Neural crest cell (in vitro differentiated cells): Measurements from ENCODE around the gene CTDSP1. TPM values are rescaled to one million over a fixed set of nuclear protein-coding genes. Genes with fewer than 3 reads are reported as not detected.

ENCODE experiments used
- DNase-seq: peaks from one replicate; pipeline ENCODE4 v3.0.0; 2021; ENCODE audit warnings: low read depth, mixed read lengths, low spot score
- H3K27ac Mint-ChIP-seq: one replicate; pipeline ENCODE4 v1.8.0; 2021; ENCODE audit warnings: mild to moderate bottlenecking, mixed read lengths; ENCODE audit not compliant: unreplicated experiment
- H3K27me3 Mint-ChIP-seq: 2 replicates; pipeline ENCODE4 v1.8.0; 2021; ENCODE audit warnings: low read depth, mild to moderate bottlenecking, mixed read lengths
- H3K36me3 Mint-ChIP-seq: 2 replicates; pipeline ENCODE4 v1.8.0; 2021; ENCODE audit warnings: low read depth, mild to moderate bottlenecking, mixed read lengths
- H3K4me1 Mint-ChIP-seq: 2 replicates; pipeline ENCODE4 v1.8.0; 2021; ENCODE audit warnings: mixed read lengths
- H3K4me3 Mint-ChIP-seq: one replicate; pipeline ENCODE4 v1.8.0; 2021; ENCODE audit warnings: mild to moderate bottlenecking, mixed read lengths
- H3K9me3 Mint-ChIP-seq: 2 replicates; pipeline ENCODE4 v1.8.0; 2021; ENCODE audit warnings: mixed read lengths
- microRNA-seq: library from miRNA; unstranded; fragments of <30 nt; microRNA quantifications from one replicate; pipeline ENCODE4, GENCODE V29; 2020
- total RNA-seq: library from RNA; stranded (reverse); gene quantifications from 2 replicates; pipeline ENCODE4 v1.2.1, GENCODE V29; 2021
- TF ChIP-seq, protein P1 (sequence below): fragments of 200-600 bp; sonication (generic); conservative IDR thresholded peaks from 2 replicates; pipeline ENCODE4 v1.5.0; 2021; ENCODE audit warnings: antibody characterized with exemption, mild to moderate bottlenecking

CTDSP1 gene
- total RNA-seq, 1 donor from 2014 or later = 46.4 TPM

DNA sequence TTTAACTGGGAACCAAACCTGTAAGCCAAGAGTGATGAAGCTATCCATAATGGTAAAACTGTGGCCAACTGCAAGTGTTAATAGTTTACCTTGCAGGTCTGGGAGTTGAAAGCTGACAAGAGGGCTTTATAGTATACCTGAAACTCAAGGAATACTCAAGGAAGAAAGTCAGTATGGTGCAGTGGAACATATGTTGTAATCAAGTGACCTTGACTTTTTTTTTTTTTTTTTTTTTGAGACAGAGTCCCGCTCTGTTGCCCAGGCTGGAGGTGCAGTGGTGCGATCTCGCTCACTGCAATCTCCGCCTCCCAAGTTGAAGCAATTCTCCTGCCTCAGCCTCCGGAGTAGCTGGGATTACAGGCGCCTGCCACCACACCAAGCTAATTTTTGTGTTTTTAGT, 46.9 kb downstream of the CTDSP1 start:
- DNase-seq = no peak
- no peaks in the 10 kb centered on the region for H3K9me3 Mint-ChIP-seq
- peaks cover 9% of the 10 kb centered on the region for H3K36me3 Mint-ChIP-seq
- peaks cover 3% of the 10 kb centered on the region for H3K4me1 Mint-ChIP-seq
- H3K27me3 Mint-ChIP-seq = no peaks in the 10 kb centered on the region
- H3K4me3 Mint-ChIP-seq = no peak overlapping the region
- H3K27ac Mint-ChIP-seq = no peak overlapping the region
- TF ChIP-seq, protein P1, sequence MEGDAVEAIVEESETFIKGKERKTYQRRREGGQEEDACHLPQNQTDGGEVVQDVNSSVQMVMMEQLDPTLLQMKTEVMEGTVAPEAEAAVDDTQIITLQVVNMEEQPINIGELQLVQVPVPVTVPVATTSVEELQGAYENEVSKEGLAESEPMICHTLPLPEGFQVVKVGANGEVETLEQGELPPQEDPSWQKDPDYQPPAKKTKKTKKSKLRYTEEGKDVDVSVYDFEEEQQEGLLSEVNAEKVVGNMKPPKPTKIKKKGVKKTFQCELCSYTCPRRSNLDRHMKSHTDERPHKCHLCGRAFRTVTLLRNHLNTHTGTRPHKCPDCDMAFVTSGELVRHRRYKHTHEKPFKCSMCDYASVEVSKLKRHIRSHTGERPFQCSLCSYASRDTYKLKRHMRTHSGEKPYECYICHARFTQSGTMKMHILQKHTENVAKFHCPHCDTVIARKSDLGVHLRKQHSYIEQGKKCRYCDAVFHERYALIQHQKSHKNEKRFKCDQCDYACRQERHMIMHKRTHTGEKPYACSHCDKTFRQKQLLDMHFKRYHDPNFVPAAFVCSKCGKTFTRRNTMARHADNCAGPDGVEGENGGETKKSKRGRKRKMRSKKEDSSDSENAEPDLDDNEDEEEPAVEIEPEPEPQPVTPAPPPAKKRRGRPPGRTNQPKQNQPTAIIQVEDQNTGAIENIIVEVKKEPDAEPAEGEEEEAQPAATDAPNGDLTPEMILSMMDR = no peak

DNA sequence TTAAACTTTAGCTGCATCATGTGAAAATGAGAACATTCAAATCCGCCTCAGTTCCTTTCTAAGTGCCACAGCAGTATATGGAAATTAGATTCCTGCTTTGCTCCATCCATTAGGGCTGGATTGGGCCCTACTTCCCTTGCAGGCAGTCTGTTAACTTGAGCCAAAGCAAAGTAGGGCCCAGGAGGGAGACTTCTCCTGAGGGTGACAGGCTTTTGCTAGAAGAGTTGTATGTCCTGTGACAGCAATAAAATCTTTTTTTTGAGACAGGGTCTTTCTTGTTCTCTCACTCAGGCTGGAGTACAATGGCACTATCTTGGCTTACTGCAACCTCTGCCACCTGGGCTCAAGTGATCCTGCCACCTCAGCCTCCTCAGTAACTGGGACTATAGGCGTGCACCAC, 47.4 kb downstream of the CTDSP1 start:
- Mint-ChIP-seq H3K9me3 (no peaks in the 10 kb centered on the region), H3K4me3 (no peak overlapping the region), H3K36me3 (peaks cover 9% of the 10 kb centered on the region), H3K4me1 (peaks cover 3% of the 10 kb centered on the region), H3K27ac (no peak overlapping the region), H3K27me3 (no peaks in the 10 kb centered on the region)
- TF ChIP-seq, protein P1 = no peak
- DNase-seq = no peak

DNA sequence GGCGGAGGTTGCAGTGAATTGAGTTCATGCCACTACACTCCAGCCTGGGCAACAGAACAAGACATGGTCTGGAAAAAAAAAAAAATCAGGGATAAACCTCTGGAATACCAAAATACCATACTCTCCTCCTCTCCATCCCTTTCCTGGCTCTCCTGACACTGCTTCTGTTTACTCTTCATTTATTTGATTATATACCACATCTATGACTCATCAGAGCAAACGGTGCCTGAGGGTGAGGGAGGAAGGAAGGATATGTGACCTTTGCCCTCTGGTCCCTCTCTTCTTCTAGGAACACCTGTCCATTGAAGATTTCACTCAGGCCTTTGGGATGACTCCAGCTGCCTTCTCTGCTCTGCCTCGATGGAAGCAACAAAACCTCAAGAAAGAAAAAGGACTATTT, 49.3 kb downstream of the CTDSP1 start:
- DNase-seq = no peak
- no peak overlapping the region for H3K4me3 Mint-ChIP-seq
- peak overlapping the region; percentile 28 for H3K27ac Mint-ChIP-seq
- TF ChIP-seq, protein P1 = no peak
- no peaks in the 10 kb centered on the region for H3K27me3 Mint-ChIP-seq
- peaks cover 3% of the 10 kb centered on the region for H3K4me1 Mint-ChIP-seq
- peaks cover 9% of the 10 kb centered on the region for H3K36me3 Mint-ChIP-seq
- no peaks in the 10 kb centered on the region for H3K9me3 Mint-ChIP-seq

DNA sequence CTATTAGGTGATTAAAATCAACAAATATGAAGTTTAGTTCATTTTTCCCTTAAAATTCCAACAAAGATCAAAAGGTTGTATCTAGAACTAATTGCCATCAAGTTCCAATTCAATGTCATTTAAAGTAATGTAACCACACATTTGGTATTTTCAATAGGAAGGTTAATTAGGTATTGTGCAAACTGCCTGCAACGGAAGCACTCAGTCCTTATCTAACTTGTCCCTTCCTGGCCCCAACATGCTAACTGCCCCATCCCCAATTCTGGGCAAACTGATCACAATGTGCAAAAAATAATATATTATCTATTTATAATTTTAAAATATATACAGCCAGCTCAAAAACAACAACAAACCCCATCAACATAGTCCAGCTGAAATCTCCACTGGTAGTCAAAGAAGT, 52.4 kb downstream of the CTDSP1 start:
- DNase-seq = no peak
- no peak overlapping the region for H3K27ac Mint-ChIP-seq
- no peaks in the 10 kb centered on the region for H3K9me3 Mint-ChIP-seq
- no peak overlapping the region for H3K4me3 Mint-ChIP-seq
- H3K36me3 Mint-ChIP-seq = peaks cover 4% of the 10 kb centered on the region
- no peaks in the 10 kb centered on the region for H3K27me3 Mint-ChIP-seq
- TF ChIP-seq, protein P1 = no peak
- H3K4me1 Mint-ChIP-seq = peaks cover 3% of the 10 kb centered on the region

Small RNAs within 50 kb of the gene (microRNA-seq; reads per million reads assigned to microRNA genes)
- 23,392 reads per million, percentile 97 among the genes with 10 or more reads in this experiment for gene MIR26B

Other genes starting within 250 kb of the CTDSP1 start
- gene CXCR1, start 232.9 kb upstream of the CTDSP1 start, total RNA-seq = not detected in 2 replicates
- 159 and 160 TPM in 2 replicates for gene ARPC2, start 182.7 kb upstream of the CTDSP1 start, total RNA-seq
- 0.14 TPM in 1 of 2 replicates, not detected in the other for gene GPBAR1, start 138.9 kb upstream of the CTDSP1 start, total RNA-seq
- gene AAMP, start 129.7 kb upstream of the CTDSP1 start, total RNA-seq = 76.6 and 77.6 TPM in 2 replicates
- gene PNKD, start 129.3 kb upstream of the CTDSP1 start, total RNA-seq = 40.3 and 42.3 TPM in 2 replicates
- 8.0 and 8.5 TPM in 2 replicates for gene TMBIM1, start 107.4 kb upstream of the CTDSP1 start, total RNA-seq
- gene CATIP, start 43.0 kb upstream of the CTDSP1 start, total RNA-seq = 0.30 TPM in 1 of 2 replicates, not detected in the other
- 0.09 TPM in 1 of 2 replicates, not detected in the other for gene SLC11A1, start 17.6 kb upstream of the CTDSP1 start, total RNA-seq
- not detected in 2 replicates for gene VIL1, start 19.3 kb downstream of the CTDSP1 start, total RNA-seq
- 27.0 and 29.1 TPM in 2 replicates for gene USP37, start 168.5 kb downstream of the CTDSP1 start, total RNA-seq
- 89.2 and 93.5 TPM in 2 replicates for gene CNOT9, start 169.0 kb downstream of the CTDSP1 start, total RNA-seq
- gene PLCD4, start 208.0 kb downstream of the CTDSP1 start, total RNA-seq = 0.37 and 1.1 TPM in 2 replicates